Superior temporal gyrus (tissue), 1 donor: ENCODE measurements around the gene THAP11.
A peak's percentile ranks its signal among the peaks of the same experiment; 100 is the strongest.

Source experiments
- DNase-seq: peaks from one replicate; pipeline ENCODE4 v3.0.0-alpha.2; 2016; ENCODE audit errors: extremely low spot score

The THAP11 gene

DNA sequence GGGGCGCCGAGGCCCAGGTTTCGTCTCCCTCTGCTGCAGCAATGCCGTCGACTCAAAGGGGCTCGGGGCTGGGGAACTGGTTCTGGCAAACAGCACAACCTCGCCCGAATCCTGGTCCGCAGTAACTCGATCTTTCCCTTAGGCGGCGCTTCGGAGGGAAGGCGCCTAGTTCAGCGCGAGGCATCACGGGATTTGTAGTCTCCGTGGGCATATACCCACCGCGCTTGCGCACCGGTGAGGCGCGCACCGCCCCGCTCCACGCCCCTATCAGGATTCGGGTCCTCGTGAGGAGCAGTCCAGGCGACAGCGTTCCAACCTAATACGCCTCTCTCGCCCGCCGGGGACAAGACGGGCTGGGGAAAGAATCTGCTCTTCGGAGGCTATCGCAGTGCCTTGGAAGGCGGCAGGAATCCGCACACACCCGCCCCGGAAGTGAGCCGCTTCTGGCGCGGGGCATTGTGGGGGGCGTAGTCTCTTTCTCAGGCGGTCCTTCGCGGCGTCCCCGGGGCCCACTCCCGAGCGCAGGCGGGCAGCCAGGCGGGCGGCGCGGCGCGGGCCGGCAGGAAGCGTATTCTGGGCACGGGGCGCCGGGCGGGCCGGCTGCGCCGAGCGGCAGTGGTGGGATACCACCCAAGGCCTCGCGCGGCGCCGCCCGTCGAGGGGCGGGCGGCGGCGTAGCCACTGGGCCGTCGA is at the start of gene THAP11:
Gene THAP11, plus strand, starts transcription at position 505 of the 693 bp plus-strand sequence. CDS start 235 bp downstream, outside the sequence.
- DNase-seq: peak; percentile 99

DNA sequence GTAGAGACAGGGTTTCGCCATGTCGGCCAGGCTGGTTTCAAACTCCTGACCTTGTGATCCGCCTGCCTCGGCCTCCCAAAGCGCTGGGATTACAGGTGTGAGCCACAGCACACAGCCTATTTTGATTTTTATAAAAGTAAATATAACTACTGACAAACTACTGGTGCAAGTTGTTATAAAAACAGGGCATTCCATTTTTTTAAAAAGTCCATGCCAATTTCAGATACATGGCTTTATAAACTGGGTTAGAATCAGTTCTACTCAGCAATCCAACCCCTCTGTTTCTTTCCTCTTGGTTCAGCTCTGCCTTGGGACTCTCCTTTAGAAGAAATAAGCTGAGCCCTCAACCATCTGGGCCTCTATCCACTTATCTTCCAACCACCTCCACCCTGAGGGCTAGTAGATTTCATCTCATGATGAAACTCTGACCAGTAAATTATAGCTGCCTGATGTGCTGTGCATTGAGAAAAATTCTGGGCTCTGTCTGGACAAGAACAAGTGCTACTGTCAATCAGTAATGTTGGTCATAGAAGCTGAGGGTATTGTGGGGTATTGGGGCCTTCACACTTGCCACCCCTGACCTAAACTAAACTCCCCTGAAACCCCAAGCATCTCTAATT is 45.9 kb upstream of the THAP11 start:
- no peak for DNase-seq

- DNase-seq: no peak
These were observed 41.7 kb upstream of the THAP11 start for GRCh38 chr16:67800338-67800926.

DNA sequence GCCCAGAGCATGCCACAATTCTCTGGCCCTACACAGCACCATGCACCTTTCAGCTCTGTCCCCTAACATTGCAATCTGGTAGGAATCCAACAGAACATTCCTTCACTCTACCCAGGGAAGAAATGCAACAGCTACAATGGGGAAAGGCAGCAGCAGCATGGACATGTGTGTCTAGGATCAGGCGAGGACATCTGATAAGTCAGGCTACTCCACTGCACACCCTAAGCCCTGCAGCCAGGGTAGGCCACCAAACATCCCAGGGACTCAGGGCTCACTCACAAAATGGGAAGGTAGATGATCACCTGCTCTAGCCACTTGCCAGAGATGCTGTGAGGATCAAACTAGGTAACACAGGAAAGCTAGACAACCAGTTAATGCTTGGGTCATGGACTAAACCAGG is 40.9 kb upstream of the THAP11 start:
- DNase-seq: no peak

DNA sequence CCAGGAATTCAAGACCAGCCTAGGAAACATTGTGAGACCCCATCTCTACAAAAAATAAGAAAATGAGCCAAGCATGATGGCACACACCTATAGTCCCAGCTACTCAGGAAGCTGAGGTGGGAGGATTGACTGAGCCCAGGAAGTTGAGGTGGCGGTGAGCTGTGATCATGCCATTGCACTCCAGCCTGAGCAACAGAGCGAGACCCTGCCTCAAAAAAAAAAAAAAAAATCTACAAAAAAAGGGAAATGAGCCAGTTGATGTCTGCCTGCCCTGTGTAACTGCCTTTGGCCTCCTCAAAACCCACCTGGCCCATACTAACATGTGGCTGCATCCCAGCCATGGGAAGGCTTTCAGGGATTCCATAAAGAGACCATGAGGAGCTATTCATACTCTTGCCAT is 40.2 kb upstream of the THAP11 start:
- no peak for DNase-seq

DNA sequence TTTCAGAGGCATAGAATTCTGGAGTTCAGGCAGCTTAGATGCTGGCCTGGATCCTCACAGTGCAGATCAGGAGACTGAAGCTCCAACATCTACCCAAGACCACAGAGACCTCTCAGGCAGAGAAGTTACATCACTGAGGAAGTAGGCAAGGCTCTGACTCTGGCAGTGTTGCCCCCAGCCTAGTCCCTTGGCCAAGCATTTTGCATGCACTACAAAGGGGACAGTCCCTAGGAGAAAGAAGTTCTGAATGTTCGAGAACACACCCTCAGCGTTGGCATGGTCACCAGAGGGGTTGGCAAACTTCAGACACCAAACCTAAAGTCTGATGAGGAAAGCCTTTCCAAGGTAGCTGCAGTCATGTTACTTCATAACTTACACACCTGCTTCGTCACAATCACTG is 38.2 kb upstream of the THAP11 start:
- DNase-seq: no peak

GRCh38 chr16:67804853-67805542 is 37.1 kb upstream of the THAP11 start:
- DNase-seq: no peak

DNA sequence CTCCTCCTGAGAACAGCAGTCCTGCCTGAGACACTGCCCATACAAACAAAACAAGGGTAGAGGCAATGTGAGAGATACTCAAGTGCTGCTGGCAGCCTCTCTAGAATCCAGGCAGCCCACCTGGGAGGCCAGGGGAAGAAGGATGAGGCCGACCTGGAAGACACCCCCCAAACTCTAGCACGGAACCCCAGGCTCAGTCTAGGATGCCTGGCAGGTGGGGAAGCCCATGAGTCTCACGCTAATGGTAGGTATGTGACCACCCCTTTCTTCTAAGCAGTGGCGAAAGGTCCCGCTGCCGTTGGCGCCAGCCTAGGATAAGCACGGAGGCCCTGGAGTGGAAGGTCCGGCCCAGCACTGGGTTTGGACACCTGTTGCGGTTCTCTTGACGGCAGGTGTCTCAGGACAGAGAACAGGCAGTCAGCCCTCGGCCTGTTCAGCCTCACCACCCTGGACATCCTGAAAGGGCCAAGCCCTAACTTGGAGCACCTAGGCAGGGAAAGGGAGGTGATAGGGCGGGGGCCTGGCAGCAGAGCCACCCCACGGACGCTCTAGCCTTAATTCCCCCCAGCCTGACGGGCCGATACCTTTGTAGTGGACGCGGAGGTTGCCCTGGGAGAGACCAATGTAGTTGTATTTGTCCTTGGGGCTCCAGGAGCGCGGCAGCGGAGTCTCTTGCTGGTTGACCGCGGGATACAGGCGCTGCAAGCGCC is 36.2 kb upstream of the THAP11 start:
- DNase-seq: no peak

- peak; percentile 99 for DNase-seq
These were observed 35.5 kb upstream of the THAP11 start, which contains the start of the genes RANBP10 and TSNAXIP1 for GRCh38 chr16:67806428-67807147. TSS of gene RANBP10 (minus strand) at chr16:67806560. CDS start at chr16:67806536, 24 bp downstream. TSS of gene TSNAXIP1 (plus strand) at chr16:67806889. CDS start at chr16:67807150, 261 bp downstream.

DNA sequence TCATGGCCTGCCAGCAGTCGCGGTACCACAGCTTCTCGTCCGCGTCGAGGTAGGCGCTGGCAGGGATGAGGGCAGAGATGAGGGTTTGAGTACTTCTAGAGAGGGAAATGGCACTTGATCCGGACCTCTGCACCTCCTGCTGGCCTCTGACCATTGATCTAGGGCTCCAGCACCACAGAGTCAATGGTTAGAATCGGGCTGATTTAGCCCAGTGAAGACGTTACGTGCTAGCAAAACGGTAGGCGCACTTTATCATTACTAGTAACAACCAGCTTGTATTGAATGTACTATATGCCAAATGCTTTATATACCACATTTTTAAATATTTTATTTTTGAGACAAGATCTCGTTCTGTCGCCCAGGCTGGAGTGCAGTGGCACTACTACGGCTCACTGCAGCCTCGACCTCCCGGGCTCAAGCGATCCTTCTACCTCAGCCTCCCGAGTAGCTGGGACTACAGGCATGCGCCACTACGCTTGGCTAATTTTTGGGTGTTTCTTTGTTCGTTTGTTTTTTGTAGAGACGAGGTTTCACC is 34.9 kb upstream of the THAP11 start:
- DNase-seq: no peak

- no peak for DNase-seq
These were observed 30.2 kb upstream of the THAP11 start for GRCh38 chr16:67811899-67812298.

GRCh38 chr16:67814567-67814966 is 27.6 kb upstream of the THAP11 start:
- DNase-seq: no peak

GRCh38 chr16:67820608-67821259 is 21.4 kb upstream of the THAP11 start:
- no peak for DNase-seq

DNA sequence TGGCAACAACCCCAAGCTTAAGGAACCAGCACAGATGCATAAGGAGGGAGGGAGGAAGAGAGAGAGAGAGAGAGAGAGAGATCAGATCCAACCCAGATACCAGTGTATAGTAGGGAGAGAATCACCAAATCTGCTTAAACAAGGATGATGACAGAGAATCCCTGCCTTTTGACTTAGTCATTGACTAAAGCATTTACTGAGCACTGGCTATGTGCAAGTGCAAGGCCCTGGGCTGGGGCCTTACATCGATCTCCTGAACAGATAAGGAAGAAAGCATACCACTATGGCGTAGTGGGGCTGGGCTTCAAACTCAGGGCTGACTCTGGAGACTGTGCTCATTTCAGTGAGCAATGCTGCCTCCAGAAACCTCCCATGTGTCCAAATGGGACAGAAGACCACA is 19.6 kb upstream of the THAP11 start:
- DNase-seq: no peak

GRCh38 chr16:67825119-67825518 is 17.0 kb upstream of the THAP11 start:
- DNase-seq: no peak

DNA sequence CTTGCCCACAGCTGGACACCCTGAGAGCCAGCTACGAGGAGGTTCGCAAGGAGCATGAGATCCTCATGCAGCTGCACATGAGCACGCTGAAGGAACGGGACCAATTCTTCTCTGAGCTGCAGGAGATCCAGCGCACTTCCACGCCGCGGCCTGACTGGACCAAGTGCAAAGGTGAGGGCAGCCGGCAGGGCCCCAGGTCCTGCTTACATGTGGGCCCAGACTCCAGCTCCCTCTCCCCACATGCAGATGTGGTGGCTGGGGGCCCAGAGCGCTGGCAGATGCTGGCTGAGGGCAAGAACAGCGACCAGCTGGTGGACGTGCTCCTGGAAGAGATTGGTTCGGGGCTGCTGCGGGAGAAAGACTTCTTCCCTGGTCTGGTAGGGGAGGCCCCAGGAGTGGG is 16.2 kb upstream of the THAP11 start:
- no peak for DNase-seq

DNA sequence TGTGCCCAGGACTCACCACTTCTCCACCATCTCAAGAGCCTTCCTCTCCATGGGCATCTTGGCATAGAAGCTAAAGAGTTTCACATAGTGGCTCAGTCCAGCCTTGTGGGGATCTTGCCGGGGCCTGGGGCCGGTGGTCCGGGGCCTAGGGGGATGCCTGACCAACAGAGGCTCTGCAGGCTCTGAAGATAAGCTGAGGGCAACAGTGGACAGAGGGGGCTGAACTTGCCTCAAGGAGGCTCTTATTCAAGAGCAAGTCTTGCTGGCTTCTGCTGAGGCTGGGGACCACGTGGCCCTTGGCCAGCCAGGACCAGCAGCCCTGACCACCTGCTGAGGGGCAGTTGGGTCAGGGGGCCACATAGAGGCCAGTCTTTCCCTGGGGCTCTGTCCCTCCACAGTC is 13.5 kb upstream of the THAP11 start:
- no peak for DNase-seq

GRCh38 chr16:67833030-67833414 is 9.1 kb upstream of the THAP11 start:
- no peak for DNase-seq

GRCh38 chr16:67833415-67834241 is 8.5 kb upstream of the THAP11 start:
- peak; percentile 96 for DNase-seq
